ENCODE results near the gene AURKAIP1. TPM values are rescaled to one million over a fixed set of nuclear protein-coding genes. Genes with fewer than 3 reads are reported as not detected.

AURKAIP1 gene
- total and polyA plus RNA-seq, 9 of the 15 experiments (the other 6 are each of a cell fraction or from before 2014, with no cell fraction given), result 7.8 to 478 (median 92.0) TPM

DNA sequence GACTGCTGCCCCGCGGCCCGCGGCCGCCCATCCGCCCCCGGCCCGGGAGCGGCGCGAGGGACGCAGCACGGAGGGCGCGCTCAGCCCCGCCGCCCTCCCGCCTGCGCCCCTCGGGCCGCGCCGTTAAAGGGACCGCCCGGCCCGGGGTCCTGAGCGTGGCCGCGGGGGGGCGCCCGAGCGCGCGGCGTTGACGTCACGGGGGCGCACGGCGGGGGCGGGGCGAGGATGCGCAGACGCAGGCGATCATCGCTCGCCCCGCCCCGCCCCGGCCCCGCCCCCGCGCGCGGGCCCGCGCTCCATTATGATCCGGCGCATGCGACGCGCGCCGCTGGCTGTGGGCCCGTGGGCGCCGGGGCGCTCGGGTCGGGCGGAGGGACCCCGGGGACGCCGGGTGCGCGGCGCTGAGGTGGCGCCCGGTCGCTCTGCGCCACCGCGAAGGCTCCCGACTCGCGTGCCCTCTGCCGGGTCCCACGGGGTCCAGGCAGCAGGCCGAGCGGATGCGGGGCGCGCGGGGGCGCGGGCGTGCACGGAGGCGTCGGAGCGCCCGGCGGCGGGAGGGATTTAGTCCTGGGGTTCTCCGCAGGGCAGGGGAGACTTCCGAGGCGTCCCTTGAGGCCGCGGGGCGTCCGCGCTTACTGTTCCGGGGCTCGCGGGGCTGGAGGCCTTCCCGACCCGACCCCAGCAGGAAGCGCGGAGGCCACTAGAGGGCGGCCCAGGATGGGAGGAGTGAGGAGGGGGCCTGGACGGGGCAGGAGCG, 25.6 kb downstream of the AURKAIP1 start, which contains the start of gene DVL1 (continued):
- TF ChIP-seq, protein P1, sequence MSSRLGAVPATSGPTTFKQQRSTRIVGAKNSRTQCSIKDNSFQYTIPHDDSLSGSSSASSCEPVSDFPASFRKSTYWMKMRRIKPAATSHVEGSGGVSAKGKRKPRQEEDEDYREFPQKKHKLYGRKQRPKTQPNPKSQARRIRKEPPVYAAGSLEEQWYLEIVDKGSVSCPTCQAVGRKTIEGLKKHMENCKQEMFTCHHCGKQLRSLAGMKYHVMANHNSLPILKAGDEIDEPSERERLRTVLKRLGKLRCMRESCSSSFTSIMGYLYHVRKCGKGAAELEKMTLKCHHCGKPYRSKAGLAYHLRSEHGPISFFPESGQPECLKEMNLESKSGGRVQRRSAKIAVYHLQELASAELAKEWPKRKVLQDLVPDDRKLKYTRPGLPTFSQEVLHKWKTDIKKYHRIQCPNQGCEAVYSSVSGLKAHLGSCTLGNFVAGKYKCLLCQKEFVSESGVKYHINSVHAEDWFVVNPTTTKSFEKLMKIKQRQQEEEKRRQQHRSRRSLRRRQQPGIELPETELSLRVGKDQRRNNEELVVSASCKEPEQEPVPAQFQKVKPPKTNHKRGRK (tag; IDR thresholded peaks at IDR 0.05), result no peak
- TF ChIP-seq, protein P2, sequence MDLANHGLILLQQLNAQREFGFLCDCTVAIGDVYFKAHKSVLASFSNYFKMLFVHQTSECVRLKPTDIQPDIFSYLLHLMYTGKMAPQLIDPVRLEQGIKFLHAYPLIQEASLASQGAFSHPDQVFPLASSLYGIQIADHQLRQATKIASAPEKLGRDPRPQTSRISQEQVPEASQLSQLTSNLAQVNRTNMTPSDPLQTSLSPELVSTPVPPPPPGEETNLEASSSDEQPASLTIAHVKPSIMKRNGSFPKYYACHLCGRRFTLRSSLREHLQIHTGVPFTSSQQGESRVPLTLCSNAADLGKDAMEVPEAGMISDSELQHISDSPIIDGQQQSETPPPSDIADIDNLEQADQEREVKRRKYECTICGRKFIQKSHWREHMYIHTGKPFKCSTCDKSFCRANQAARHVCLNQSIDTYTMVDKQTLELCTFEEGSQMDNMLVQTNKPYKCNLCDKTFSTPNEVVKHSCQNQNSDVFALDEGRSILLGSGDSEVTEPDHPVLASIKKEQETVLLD (IDR thresholded peaks at IDR 0.05), result no peak
- TF ChIP-seq ZNF707 (CRISPR knock-in tag; conservative IDR thresholded peaks at IDR 0.05) (no peak), FOXP1 (CRISPR knock-in tag; IDR thresholded peaks at IDR 0.05) (no peak), ZNF696 (CRISPR knock-in tag; conservative IDR thresholded peaks at IDR 0.05) (no peak), HDGF (IDR thresholded peaks at IDR 0.05) (no peak), KLF10 (CRISPR knock-in tag; IDR thresholded peaks at IDR 0.05) (no peak)
- TF ChIP-seq, protein P3, sequence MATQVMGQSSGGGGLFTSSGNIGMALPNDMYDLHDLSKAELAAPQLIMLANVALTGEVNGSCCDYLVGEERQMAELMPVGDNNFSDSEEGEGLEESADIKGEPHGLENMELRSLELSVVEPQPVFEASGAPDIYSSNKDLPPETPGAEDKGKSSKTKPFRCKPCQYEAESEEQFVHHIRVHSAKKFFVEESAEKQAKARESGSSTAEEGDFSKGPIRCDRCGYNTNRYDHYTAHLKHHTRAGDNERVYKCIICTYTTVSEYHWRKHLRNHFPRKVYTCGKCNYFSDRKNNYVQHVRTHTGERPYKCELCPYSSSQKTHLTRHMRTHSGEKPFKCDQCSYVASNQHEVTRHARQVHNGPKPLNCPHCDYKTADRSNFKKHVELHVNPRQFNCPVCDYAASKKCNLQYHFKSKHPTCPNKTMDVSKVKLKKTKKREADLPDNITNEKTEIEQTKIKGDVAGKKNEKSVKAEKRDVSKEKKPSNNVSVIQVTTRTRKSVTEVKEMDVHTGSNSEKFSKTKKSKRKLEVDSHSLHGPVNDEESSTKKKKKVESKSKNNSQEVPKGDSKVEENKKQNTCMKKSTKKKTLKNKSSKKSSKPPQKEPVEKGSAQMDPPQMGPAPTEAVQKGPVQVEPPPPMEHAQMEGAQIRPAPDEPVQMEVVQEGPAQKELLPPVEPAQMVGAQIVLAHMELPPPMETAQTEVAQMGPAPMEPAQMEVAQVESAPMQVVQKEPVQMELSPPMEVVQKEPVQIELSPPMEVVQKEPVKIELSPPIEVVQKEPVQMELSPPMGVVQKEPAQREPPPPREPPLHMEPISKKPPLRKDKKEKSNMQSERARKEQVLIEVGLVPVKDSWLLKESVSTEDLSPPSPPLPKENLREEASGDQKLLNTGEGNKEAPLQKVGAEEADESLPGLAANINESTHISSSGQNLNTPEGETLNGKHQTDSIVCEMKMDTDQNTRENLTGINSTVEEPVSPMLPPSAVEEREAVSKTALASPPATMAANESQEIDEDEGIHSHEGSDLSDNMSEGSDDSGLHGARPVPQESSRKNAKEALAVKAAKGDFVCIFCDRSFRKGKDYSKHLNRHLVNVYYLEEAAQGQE (IDR thresholded peaks at IDR 0.05; ENCODE audit: borderline replicate concordance), result peak; percentile 26; the same call in 1 of the 2 replicates
- TF ChIP-seq, protein P3 (CRISPR knock-in tag; IDR thresholded peaks at IDR 0.05; ENCODE audit: low read depth), result peak; percentile 86
- TF ChIP-seq, protein P4, sequence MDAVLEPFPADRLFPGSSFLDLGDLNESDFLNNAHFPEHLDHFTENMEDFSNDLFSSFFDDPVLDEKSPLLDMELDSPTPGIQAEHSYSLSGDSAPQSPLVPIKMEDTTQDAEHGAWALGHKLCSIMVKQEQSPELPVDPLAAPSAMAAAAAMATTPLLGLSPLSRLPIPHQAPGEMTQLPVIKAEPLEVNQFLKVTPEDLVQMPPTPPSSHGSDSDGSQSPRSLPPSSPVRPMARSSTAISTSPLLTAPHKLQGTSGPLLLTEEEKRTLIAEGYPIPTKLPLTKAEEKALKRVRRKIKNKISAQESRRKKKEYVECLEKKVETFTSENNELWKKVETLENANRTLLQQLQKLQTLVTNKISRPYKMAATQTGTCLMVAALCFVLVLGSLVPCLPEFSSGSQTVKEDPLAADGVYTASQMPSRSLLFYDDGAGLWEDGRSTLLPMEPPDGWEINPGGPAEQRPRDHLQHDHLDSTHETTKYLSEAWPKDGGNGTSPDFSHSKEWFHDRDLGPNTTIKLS (IDR thresholded peaks at IDR 0.05; ENCODE audit: borderline replicate concordance, low read depth), result peak; percentile 66; the same call in 1 of the 2 replicates
- TF ChIP-seq, protein P5, sequence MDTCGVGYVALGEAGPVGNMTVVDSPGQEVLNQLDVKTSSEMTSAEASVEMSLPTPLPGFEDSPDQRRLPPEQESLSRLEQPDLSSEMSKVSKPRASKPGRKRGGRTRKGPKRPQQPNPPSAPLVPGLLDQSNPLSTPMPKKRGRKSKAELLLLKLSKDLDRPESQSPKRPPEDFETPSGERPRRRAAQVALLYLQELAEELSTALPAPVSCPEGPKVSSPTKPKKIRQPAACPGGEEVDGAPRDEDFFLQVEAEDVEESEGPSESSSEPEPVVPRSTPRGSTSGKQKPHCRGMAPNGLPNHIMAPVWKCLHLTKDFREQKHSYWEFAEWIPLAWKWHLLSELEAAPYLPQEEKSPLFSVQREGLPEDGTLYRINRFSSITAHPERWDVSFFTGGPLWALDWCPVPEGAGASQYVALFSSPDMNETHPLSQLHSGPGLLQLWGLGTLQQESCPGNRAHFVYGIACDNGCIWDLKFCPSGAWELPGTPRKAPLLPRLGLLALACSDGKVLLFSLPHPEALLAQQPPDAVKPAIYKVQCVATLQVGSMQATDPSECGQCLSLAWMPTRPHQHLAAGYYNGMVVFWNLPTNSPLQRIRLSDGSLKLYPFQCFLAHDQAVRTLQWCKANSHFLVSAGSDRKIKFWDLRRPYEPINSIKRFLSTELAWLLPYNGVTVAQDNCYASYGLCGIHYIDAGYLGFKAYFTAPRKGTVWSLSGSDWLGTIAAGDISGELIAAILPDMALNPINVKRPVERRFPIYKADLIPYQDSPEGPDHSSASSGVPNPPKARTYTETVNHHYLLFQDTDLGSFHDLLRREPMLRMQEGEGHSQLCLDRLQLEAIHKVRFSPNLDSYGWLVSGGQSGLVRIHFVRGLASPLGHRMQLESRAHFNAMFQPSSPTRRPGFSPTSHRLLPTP (IDR thresholded peaks at IDR 0.05; ENCODE audit: borderline replicate concordance, extremely low read depth, insufficient read length), result no peak

Data from K562 (cell line).